Lower leg skin (tissue), 4 donors: ENCODE data around the gene HNRNPF. TPM values are rescaled to one million over a fixed set of nuclear protein-coding genes. Genes with fewer than 3 reads are reported as not detected.

ENCODE experiments used
- DNase-seq, 2 donors: peaks; one replicate each; pipeline ENCODE4 v3.0.0-alpha.2; 2019; ENCODE audit warnings: low spot score in 2 of 2
- H3K4me3 ChIP-seq: fragments of 200-600 bp; sonication (generic); 2 replicates; pipeline ENCODE4 v1.5.1; 2017; ENCODE audit warnings: mild to moderate bottlenecking, low read depth; ENCODE audit not compliant: poor library complexity, severe bottlenecking
- POLR2A ChIP-seq, 2 donors: fragments of 450-650 bp; IDR thresholded peaks; one replicate each; pipeline ENCODE4 v1.6.1; 2016 to 2017; ENCODE audit warnings: antibody characterized with exemption in 2 of 2, mild to moderate bottlenecking in 1 of 2, moderate library complexity in 1 of 2
- WGBS, 2 donors: methylation state at CpG; one replicate each; pipeline ENCODE4 v1.1.5; 2018; 5-methylcytosine and 5-hydroxymethylcytosine counted together
- intact Hi-C: fragments of 100-400 bp; cut with DNase I; formaldehyde crosslinking; loops from one replicate; pipeline ENCODE4 v1.15.0; 2023; ENCODE audit warnings: low total_unique reads
- total RNA-seq, 4 donors: library from RNA; depleted of rRNA; stranded (reverse); fragments of >200 nt; gene quantifications; one replicate each; pipeline ENCODE4 v1.1.0, GENCODE V29; 2016
- TF ChIP-seq, protein P1 (sequence below), 3 donors: fragments of 450-650 bp; IDR thresholded peaks; one replicate each; pipeline ENCODE4 v1.5.1; 2016; ENCODE audit warnings: antibody characterized with exemption in 3 of 3, mild to moderate bottlenecking in 3 of 3, moderate library complexity in 2 of 3

Gene HNRNPF
- total RNA-seq, 4 donors from 2014 or later: 227 to 254 (median 232) TPM

DNA sequence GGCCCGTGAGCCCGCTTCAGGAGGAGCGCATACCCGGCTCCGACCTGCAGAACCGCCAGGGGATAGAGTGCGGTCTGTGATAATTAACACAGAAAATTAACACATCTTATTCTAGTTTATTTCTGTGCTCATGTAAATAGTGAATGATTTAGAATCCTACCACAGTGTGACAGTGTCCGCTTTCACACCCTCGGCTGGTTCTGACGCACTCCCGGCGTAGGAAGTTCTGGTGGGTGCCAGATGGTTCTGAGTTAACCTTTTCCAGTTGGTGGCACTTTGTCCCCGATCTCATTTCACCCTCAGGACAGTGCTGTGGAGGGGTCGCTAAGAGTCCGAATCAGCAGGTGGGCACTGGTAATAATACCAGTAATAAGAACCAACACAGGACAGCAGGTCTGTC, 65.9 kb downstream of the HNRNPF start:
- intact Hi-C loops: loop anchor here (10.0 kb wide), 1 partner anchor 48 kb away; no protein-coding TSS in a partner anchor
- WGBS, 2 donors: 91 to 92% methylated on average over 15 of the region's 15 CpGs
- DNase-seq: no peak
- TF ChIP-seq, protein P1, sequence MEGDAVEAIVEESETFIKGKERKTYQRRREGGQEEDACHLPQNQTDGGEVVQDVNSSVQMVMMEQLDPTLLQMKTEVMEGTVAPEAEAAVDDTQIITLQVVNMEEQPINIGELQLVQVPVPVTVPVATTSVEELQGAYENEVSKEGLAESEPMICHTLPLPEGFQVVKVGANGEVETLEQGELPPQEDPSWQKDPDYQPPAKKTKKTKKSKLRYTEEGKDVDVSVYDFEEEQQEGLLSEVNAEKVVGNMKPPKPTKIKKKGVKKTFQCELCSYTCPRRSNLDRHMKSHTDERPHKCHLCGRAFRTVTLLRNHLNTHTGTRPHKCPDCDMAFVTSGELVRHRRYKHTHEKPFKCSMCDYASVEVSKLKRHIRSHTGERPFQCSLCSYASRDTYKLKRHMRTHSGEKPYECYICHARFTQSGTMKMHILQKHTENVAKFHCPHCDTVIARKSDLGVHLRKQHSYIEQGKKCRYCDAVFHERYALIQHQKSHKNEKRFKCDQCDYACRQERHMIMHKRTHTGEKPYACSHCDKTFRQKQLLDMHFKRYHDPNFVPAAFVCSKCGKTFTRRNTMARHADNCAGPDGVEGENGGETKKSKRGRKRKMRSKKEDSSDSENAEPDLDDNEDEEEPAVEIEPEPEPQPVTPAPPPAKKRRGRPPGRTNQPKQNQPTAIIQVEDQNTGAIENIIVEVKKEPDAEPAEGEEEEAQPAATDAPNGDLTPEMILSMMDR (IDR thresholded peaks at IDR 0.05): no peak
- TF ChIP-seq POLR2A (IDR thresholded peaks at IDR 0.05): no peak
- H3K4me3 ChIP-seq: no peak overlapping the region

DNA sequence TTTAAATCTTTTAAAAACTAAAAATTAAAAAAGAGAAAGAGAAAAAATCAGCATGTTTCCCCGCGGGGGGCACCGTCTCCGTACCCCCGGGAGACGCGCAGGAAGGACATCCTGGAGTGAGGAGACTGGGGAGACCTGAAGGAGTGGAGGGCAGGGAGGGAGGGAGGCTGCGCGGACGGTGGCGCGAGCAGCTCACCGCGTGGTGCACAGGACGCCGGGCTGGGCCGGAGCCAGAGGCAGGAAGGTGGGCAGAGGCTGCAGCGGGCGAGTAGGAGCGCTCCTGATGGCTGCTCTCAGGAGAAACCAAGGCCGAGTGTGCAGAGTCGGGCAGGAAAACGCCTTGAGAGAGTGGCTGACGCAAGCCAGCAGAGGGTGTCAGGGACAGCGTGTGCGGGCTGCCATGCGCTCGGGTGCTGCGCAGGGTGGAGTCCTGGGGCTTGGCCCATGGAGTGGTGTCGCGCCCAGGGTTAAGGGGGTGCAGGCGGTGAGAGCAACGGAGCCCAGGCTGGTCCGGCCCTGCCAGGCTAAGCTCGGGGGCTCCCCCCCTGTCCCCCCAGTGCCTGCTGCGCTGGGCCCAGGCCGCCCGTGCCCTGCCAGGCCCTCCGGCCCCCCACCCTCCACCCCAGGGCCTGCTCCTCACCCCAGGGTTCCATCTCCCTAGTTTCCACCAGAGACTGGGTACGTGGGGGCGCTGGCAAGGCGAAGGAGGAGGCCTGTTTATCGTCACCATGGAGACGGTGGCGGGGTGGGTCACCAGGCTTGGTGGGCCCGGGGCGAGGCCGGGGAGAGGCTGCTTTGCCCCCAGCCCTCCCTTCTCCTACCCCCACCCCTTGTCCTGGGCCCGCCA, 66.5 kb downstream of the HNRNPF start:
- no peak for TF ChIP-seq POLR2A (IDR thresholded peaks at IDR 0.05)
- TF ChIP-seq, protein P1 (IDR thresholded peaks at IDR 0.05): no peak
- no peak overlapping the region for H3K4me3 ChIP-seq
- DNase-seq: no peak
- WGBS, 2 donors: 93% methylated on average over 43 to 47 of the region's 49 CpGs
- intact Hi-C loops: loop anchor here (10.0 kb wide), 1 partner anchor 48 kb away; no protein-coding TSS in a partner anchor

DNA sequence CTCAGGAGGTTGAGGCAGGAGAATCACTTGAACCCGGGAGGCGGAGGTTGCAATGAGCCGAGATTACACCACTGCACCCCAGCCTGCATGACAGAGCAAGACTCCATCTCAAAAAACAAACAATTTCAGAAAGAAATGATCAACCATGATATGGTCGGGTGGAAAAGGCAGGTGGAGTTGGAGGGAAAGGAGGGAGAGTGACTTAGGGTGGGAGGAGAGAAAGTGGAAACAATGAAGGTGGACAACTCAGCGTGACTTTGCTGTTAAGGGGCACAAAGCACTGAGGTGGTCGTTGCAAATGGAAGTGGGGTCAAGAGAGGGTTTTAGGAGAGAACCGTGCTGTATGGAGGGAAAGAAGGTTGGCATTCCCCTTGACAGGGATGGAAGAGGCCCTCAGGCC, 67.5 kb downstream of the HNRNPF start:
- DNase-seq: no peak
- intact Hi-C loops: loop anchor here (10.0 kb wide), 1 partner anchor 47 kb away; no protein-coding TSS in a partner anchor
- TF ChIP-seq, protein P1 (IDR thresholded peaks at IDR 0.05): no peak
- TF ChIP-seq POLR2A (IDR thresholded peaks at IDR 0.05): no peak
- WGBS, 2 donors: 87 to 90% methylated on average over 7 of the region's 7 CpGs
- no peak overlapping the region for H3K4me3 ChIP-seq

DNA sequence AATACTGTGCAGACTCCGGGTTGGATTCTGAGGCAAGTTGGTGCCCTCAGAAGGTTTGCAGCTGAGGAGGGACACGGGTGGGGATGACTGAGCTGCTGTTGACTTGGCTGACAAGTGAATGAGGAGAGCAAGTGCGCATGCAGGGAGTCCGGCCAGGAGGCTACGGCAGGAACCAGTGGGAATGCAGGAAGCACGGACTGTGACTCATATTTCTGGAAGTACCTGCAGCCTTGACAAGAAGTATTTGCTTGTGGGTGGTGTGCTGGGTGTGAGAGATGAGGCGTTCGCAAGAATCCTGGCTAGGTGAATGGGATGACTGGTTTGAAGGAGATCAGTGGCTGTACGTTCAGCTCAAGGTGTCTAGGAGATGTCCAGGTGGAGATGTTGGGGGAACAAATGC, 68.4 kb downstream of the HNRNPF start:
- H3K4me3 ChIP-seq: no peak overlapping the region
- WGBS, 2 donors: 39 to 60% methylated on average over 9 of the region's 9 CpGs
- DNase-seq: peak in 1 of 2 donors; percentile 46
- intact Hi-C loops: loop anchor here (10.0 kb wide), 1 partner anchor 46 kb away; no protein-coding TSS in a partner anchor
- TF ChIP-seq, protein P1 (IDR thresholded peaks at IDR 0.05): no peak
- TF ChIP-seq POLR2A (IDR thresholded peaks at IDR 0.05): no peak

DNA sequence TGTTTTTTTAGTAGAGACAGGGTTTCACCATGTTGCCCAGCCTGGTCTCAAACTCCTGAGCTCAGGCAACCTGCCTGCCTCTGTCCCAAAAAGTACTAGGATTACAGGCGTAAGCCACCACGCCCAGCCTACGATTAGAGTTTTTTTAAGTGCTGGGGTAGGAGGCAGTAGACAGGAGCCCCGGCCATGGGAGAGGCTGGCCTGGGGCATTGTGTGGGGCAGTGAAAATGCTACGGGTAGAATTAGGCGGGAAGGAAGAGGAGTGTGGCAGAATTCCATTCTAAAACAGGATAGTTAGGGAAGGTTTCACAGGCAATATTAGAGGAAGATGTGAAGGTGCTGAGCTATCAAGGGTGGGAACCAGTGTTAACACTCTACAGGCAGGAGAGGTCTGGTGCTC, 68.9 kb downstream of the HNRNPF start:
- no peak overlapping the region for H3K4me3 ChIP-seq
- intact Hi-C loops: loop anchor here (10.0 kb wide), 1 partner anchor 45 kb away; no protein-coding TSS in a partner anchor
- WGBS, 2 donors: 53 to 67% methylated on average over 6 of the region's 6 CpGs
- TF ChIP-seq POLR2A (IDR thresholded peaks at IDR 0.05): no peak
- TF ChIP-seq, protein P1 (IDR thresholded peaks at IDR 0.05): no peak
- no peak for DNase-seq
